ENCODE measurements around the gene SNX32.

- TF ChIP-seq CTCF (IDR thresholded peaks at IDR 0.05) = no peak
- no peak for TF ChIP-seq POLR2A (IDR thresholded peaks at IDR 0.05)
Measured at GRCh38 chr11:65808744-65809341, 24.9 kb upstream of the SNX32 start.
